Esophagus muscularis mucosa (tissue), 4 donors: ENCODE measurements around the gene DNM3. TPM values are rescaled to one million over a fixed set of nuclear protein-coding genes. Genes with fewer than 3 reads are reported as not detected.

Experiments
- DNase-seq: peaks from one replicate; pipeline ENCODE4 v3.0.0-alpha.2; 2017; ENCODE audit errors: extremely low spot score
- H3K27ac ChIP-seq, 4 donors: fragments of 200-600 bp; sonication (generic); replicated peaks in 1 of 4; 1 replicate in 3 of 4; 2 replicates in 1 of 4; pipeline ENCODE4 v1.5.1; 2016 to 2019; ENCODE audit warnings: mild to moderate bottlenecking in 1 of 4
- H3K27me3 ChIP-seq, 4 donors: fragments of 200-600 bp; sonication (generic); one replicate each; pipeline versions ENCODE4 v1.5.1 to v1.6.0; 2016 to 2019
- H3K36me3 ChIP-seq, 4 donors: fragments of 200-600 bp; sonication (generic); one replicate each; pipeline ENCODE4 v1.5.1; 2016 to 2019
- H3K4me1 ChIP-seq, 4 donors: fragments of 200-600 bp; sonication (generic); one replicate each; pipeline ENCODE4 v1.5.1; 2016 to 2019
- H3K4me3 ChIP-seq, 4 donors: fragments of 200-600 bp; sonication (generic); 1 replicate in 2 of 4; 2 replicates in 2 of 4; pipeline ENCODE4 v1.5.1; 2016 to 2019; ENCODE audit warnings: mild to moderate bottlenecking in 4 of 4, moderate library complexity in 1 of 4
- H3K9me3 ChIP-seq, 4 donors: fragments of 200-600 bp; sonication (generic); 1 replicate in 3 of 4; 2 replicates in 1 of 4; pipeline ENCODE4 v1.5.1; 2016 to 2019
- EP300 ChIP-seq: sonication (generic); formaldehyde crosslinking; IDR thresholded peaks from one replicate; pipeline ENCODE4 v1.6.1; 2017; ENCODE audit warnings: antibody characterized with exemption
- POLR2A ChIP-seq: fragments of 450-650 bp; IDR thresholded peaks from one replicate; pipeline ENCODE4 v1.6.1; 2017; ENCODE audit warnings: antibody characterized with exemption, moderate library complexity, mild to moderate bottlenecking, low read depth
- POLR2AphosphoS5 ChIP-seq, 2 donors: sonication (generic); formaldehyde crosslinking; IDR thresholded peaks; one replicate each; pipeline ENCODE4 v1.6.1; 2017; ENCODE audit warnings: antibody characterized with exemption in 2 of 2
- WGBS: methylation state at CpG from one replicate; pipeline ENCODE4 v1.1.5; 2018; 5-methylcytosine and 5-hydroxymethylcytosine counted together
- intact Hi-C: fragments of 100-400 bp; cut with DNase I; formaldehyde crosslinking; loops from one replicate; pipeline ENCODE4 v1.15.1; 2023
- total RNA-seq, 4 donors: library from RNA; depleted of rRNA; stranded (reverse); fragments of >200 nt; gene quantifications; one replicate each; pipeline versions ENCODE4 v1.1.0 to v1.2.1, GENCODE V29; 2016
- TF ChIP-seq, protein P1 (sequence below), 3 experiments: fragments of 200-600 bp in 2 of 3; fragments of 450-650 bp in 1 of 3; sonication (generic) in 2 of 3; IDR thresholded peaks; one replicate each; pipeline ENCODE4 v1.5.1; 2017 to 2019; ENCODE audit warnings: antibody characterized with exemption in 3 of 3, mild to moderate bottlenecking in 2 of 3, moderate library complexity in 1 of 3

DNM3 gene
- total RNA-seq, 4 donors from 2014 or later, result 3.3 to 6.4 (median 3.9) TPM

DNA sequence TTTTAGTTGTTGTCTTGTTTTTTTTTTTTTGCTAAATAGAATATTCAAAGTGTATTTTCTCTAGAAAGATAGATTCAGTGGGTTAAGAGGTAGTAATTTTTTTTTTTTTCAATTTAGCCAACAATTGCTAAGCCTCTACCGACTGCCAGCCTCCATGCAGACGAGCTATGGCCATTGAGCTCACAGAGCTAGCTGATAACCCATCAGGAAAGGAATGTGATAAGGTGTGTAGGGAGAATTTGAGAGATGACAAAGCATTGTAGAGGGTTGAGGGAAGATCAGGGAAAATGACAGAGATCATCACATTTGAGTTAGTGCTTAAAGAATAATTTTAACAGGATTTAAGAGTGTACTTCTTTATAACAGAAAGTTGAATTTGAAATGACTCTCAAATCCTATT is 30.6 kb downstream of the DNM3 start:
- WGBS, result 82% methylated on average over 2 of the region's 2 CpGs
- intact Hi-C loops, result no loop called here
- no peak for DNase-seq
- Histone ChIP-seq H3K4me3 (no peak overlapping the region), H3K27me3 (no peaks in the 10 kb centered on the region), H3K9me3 (no peaks in the 10 kb centered on the region), H3K27ac (no peak overlapping the region), H3K4me1 (no peaks in the 10 kb centered on the region), H3K36me3 (no peaks in the 10 kb centered on the region)
- TF ChIP-seq, protein P1, sequence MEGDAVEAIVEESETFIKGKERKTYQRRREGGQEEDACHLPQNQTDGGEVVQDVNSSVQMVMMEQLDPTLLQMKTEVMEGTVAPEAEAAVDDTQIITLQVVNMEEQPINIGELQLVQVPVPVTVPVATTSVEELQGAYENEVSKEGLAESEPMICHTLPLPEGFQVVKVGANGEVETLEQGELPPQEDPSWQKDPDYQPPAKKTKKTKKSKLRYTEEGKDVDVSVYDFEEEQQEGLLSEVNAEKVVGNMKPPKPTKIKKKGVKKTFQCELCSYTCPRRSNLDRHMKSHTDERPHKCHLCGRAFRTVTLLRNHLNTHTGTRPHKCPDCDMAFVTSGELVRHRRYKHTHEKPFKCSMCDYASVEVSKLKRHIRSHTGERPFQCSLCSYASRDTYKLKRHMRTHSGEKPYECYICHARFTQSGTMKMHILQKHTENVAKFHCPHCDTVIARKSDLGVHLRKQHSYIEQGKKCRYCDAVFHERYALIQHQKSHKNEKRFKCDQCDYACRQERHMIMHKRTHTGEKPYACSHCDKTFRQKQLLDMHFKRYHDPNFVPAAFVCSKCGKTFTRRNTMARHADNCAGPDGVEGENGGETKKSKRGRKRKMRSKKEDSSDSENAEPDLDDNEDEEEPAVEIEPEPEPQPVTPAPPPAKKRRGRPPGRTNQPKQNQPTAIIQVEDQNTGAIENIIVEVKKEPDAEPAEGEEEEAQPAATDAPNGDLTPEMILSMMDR (IDR thresholded peaks at IDR 0.05), result no peak
- no peak for TF ChIP-seq EP300

DNA sequence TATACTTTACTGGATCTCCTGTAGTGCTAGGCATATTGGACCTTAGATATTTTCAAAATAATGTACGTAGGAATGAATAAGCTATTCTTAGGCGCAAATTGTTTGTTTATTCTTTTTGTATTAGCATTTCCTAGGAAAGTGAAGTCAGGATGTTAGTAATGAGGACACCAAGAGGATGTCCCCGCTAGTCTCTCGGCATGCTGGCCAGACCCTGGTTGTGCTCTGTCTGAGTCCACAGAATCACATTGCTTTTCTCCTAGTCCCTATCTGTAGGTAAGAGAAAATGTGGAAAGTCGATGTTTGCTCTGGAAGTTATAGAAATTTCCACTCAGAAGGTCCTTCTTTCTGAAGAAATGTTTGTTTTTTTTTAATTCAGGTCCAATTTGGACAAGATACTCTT is 31.1 kb downstream of the DNM3 start:
- H3K4me3 ChIP-seq, result no peak overlapping the region
- 82% methylated on average over 5 of the region's 5 CpGs for WGBS
- no peaks in the 10 kb centered on the region for H3K4me1 ChIP-seq
- DNase-seq, result no peak
- no peaks in the 10 kb centered on the region for H3K27me3 ChIP-seq
- no peaks in the 10 kb centered on the region for H3K9me3 ChIP-seq
- H3K36me3 ChIP-seq, result no peaks in the 10 kb centered on the region
- intact Hi-C loops, result no loop called here
- no peak for TF ChIP-seq POLR2A
- TF ChIP-seq, protein P1 (IDR thresholded peaks at IDR 0.05), result no peak
- no peak for TF ChIP-seq EP300
- H3K27ac ChIP-seq, result no peak overlapping the region

DNA sequence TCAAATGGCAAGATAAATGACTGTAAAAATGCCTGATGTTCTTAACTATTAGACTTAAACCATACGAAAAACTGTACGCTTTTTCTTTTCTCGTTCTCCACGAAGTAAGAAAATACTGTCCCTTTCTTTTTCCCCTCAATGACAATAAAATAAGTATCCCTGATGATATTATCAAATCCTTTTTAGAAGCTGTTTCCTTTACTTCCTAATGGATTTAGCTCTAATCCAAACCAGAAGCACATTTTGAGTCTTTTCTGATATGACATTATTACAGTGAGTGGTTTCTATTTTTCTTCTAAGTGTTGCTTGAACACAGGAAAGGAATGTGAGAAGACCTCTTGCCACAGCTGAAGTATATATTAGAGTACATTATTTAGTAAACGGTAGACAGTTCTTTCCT is 32.4 kb downstream of the DNM3 start:
- 72% methylated on average over 5 of the region's 5 CpGs for WGBS
- TF ChIP-seq, protein P1 (IDR thresholded peaks at IDR 0.05), result no peak
- TF ChIP-seq POLR2AphosphoS5 (IDR thresholded peaks at IDR 0.05) (no peak), POLR2A (no peak), EP300 (no peak)
- H3K9me3 ChIP-seq, result no peaks in the 10 kb centered on the region
- no peaks in the 10 kb centered on the region for H3K36me3 ChIP-seq
- no peaks in the 10 kb centered on the region for H3K4me1 ChIP-seq
- H3K27me3 ChIP-seq, result no peaks in the 10 kb centered on the region
- DNase-seq, result no peak
- intact Hi-C loops, result no loop called here
- no peak overlapping the region for H3K27ac ChIP-seq
- no peak overlapping the region for H3K4me3 ChIP-seq

DNA sequence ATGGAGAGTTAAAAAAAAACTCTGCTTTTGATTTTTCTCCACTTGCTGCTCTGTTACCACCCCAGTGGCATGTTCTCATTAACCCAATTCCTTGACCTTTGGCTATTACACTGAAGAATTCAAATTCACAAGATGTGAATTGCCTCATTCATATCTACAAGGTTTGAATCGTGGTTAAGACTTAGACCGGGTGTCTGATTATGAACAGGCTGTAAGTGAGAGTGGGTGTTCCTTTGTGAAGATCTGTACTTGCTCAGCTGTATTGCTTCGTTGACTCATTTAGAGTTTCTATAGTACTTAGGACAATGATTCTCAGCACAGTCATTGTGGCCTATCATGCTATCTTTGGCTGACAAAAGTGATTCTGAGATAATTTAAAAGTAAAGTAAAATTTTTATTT is 36.4 kb downstream of the DNM3 start:
- TF ChIP-seq POLR2A (no peak), EP300 (no peak), POLR2AphosphoS5 (IDR thresholded peaks at IDR 0.05) (no peak)
- TF ChIP-seq, protein P1 (IDR thresholded peaks at IDR 0.05), result no peak
- DNase-seq, result no peak
- no peak overlapping the region for H3K4me3 ChIP-seq
- H3K9me3 ChIP-seq, result no peaks in the 10 kb centered on the region
- intact Hi-C loops, result no loop called here
- H3K36me3 ChIP-seq, result no peaks in the 10 kb centered on the region
- H3K4me1 ChIP-seq, result no peaks in the 10 kb centered on the region
- 82% methylated on average over 3 of the region's 3 CpGs for WGBS
- no peaks in the 10 kb centered on the region for H3K27me3 ChIP-seq
- no peak overlapping the region for H3K27ac ChIP-seq

DNA sequence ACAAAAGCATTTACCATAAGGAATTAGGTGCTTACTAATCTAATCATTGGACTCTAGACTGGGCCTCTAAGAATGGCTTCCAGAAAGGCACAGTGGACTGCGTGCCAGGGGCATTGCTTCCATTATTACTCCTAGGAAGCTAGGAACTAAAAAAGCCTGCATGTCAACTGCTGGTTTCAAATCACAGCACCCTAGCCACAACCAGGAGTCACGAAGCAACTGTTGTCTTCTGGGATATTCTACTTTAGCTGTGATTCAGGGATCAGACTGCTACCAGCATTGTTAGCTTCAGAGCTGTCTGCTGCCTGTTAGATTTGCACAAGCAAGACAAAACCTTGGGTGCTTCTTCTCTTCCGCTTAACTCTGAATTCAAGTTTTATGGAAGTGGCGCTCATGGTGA is 38.3 kb downstream of the DNM3 start:
- Histone ChIP-seq H3K27me3 (no peaks in the 10 kb centered on the region), H3K4me1 (no peaks in the 10 kb centered on the region), H3K36me3 (no peaks in the 10 kb centered on the region), H3K4me3 (no peak overlapping the region), H3K9me3 (no peaks in the 10 kb centered on the region), H3K27ac (no peak overlapping the region)
- 98% methylated on average over 4 of the region's 4 CpGs for WGBS
- TF ChIP-seq, protein P1 (IDR thresholded peaks at IDR 0.05), result no peak
- TF ChIP-seq POLR2A (no peak), POLR2AphosphoS5 (IDR thresholded peaks at IDR 0.05) (no peak), EP300 (no peak)
- intact Hi-C loops, result no loop called here
- no peak for DNase-seq
